Activated T-helper 1 cell treated with anti-CD3 and anti-CD28 coated beads, Interleukin-12 subunit alpha, Interleukin-12 subunit beta, Interleukin-2, Interleukin-4 antibody, amounts not matched to agents 30 ng/mL and 10 ng/mL and 1 ng/mL, durations not matched to agents 14 hours and 24 hours and 36 hours (primary cell): ENCODE data around the gene SNX10. TPM values are rescaled to one million over a fixed set of nuclear protein-coding genes. Genes with fewer than 3 reads are reported as not detected.

ENCODE experiments used
- DNase-seq: peaks from one replicate; pipeline ENCODE4 v3.0.0; 2021; ENCODE audit warnings: low spot score
- H3K27ac Mint-ChIP-seq: one replicate; pipeline ENCODE4 v1.8.0; 2021; ENCODE audit warnings: mild to moderate bottlenecking, mixed read lengths
- H3K27me3 Mint-ChIP-seq: one replicate; pipeline ENCODE4 v1.8.0; 2022; ENCODE audit warnings: mild to moderate bottlenecking, moderate library complexity, mixed read lengths; ENCODE audit not compliant: insufficient read depth
- H3K36me3 Mint-ChIP-seq: one replicate; pipeline ENCODE4 v1.8.0; 2021; ENCODE audit warnings: low read depth, mixed read lengths
- H3K4me1 Mint-ChIP-seq: one replicate; pipeline ENCODE4 v1.8.0; 2021; ENCODE audit warnings: low read depth, mixed read lengths
- H3K4me3 Mint-ChIP-seq: one replicate; pipeline ENCODE4 v1.8.0; 2021; ENCODE audit warnings: mild to moderate bottlenecking, moderate library complexity, mixed read lengths
- H3K9me3 Mint-ChIP-seq: one replicate; pipeline ENCODE4 v1.8.0; 2021; ENCODE audit warnings: mixed read lengths
- intact Hi-C: fragments of 100-400 bp; cut with micrococcal nuclease; formaldehyde crosslinking; loops from one replicate; pipeline ENCODE4 v1.15.1; 2024
- total RNA-seq: library from RNA; stranded (reverse); gene quantifications from 2 replicates; pipeline ENCODE4 v1.2.3, GENCODE V29; 2022

SNX10 gene
- total RNA-seq, 1 donor from 2014 or later, result 41.9 TPM

- Mint-ChIP-seq H3K27me3 (peaks cover 32% of the 10 kb centered on the region), H3K9me3 (no peaks in the 10 kb centered on the region), H3K4me1 (no peaks in the 10 kb centered on the region), H3K4me3 (no peak overlapping the region), H3K36me3 (no peaks in the 10 kb centered on the region), H3K27ac (no peak overlapping the region)
- no peak for DNase-seq
- intact Hi-C loops, result no loop called here
These were observed 118.2 kb downstream of the SNX10 start for GRCh38 chr7:26409661-26410547.

- no peaks in the 10 kb centered on the region for H3K36me3 Mint-ChIP-seq
- H3K27ac Mint-ChIP-seq, result no peak overlapping the region
- peaks cover 10% of the 10 kb centered on the region for H3K27me3 Mint-ChIP-seq
- intact Hi-C loops, result no loop called here
- DNase-seq, result no peak
- no peak overlapping the region for H3K4me3 Mint-ChIP-seq
- H3K4me1 Mint-ChIP-seq, result no peaks in the 10 kb centered on the region
- H3K9me3 Mint-ChIP-seq, result no peaks in the 10 kb centered on the region
These were observed 121.5 kb downstream of the SNX10 start for GRCh38 chr7:26413007-26413691.

GRCh38 chr7:26416004-26416403 lies 124.3 kb downstream of the SNX10 start:
- Mint-ChIP-seq H3K27me3 (peaks cover 12% of the 10 kb centered on the region), H3K27ac (no peak overlapping the region)

GRCh38 chr7:26417911-26418413 lies 126.3 kb downstream of the SNX10 start:
- Mint-ChIP-seq H3K4me3 (no peak overlapping the region), H3K27me3 (peaks cover 16% of the 10 kb centered on the region), H3K27ac (no peak overlapping the region), H3K4me1 (no peaks in the 10 kb centered on the region), H3K9me3 (no peaks in the 10 kb centered on the region), H3K36me3 (no peaks in the 10 kb centered on the region)
- intact Hi-C loops, result no loop called here
- no peak for DNase-seq

More at GRCh38 chr7:26416004-26416403, 124.3 kb downstream of the SNX10 start:
- Mint-ChIP-seq H3K4me1 (no peaks in the 10 kb centered on the region), H3K36me3 (no peaks in the 10 kb centered on the region), H3K4me3 (no peak overlapping the region), H3K9me3 (no peaks in the 10 kb centered on the region)
- intact Hi-C loops, result no loop called here
- DNase-seq, result no peak

GRCh38 chr7:26419198-26419597 lies 127.5 kb downstream of the SNX10 start:
- no peaks in the 10 kb centered on the region for H3K4me1 Mint-ChIP-seq
- H3K9me3 Mint-ChIP-seq, result no peaks in the 10 kb centered on the region
- H3K4me3 Mint-ChIP-seq, result no peak overlapping the region
- no peak overlapping the region for H3K27ac Mint-ChIP-seq
- DNase-seq, result no peak
- peaks cover 16% of the 10 kb centered on the region for H3K27me3 Mint-ChIP-seq
- intact Hi-C loops, result no loop called here
- H3K36me3 Mint-ChIP-seq, result no peaks in the 10 kb centered on the region

GRCh38 chr7:26420422-26421019 lies 128.9 kb downstream of the SNX10 start:
- intact Hi-C loops, result no loop called here
- H3K4me1 Mint-ChIP-seq, result no peaks in the 10 kb centered on the region
- H3K9me3 Mint-ChIP-seq, result no peaks in the 10 kb centered on the region
- no peaks in the 10 kb centered on the region for H3K36me3 Mint-ChIP-seq
- no peak overlapping the region for H3K4me3 Mint-ChIP-seq
- no peak overlapping the region for H3K27ac Mint-ChIP-seq
- no peak for DNase-seq
- H3K27me3 Mint-ChIP-seq, result peaks cover 14% of the 10 kb centered on the region

- no peak for DNase-seq
- no peak overlapping the region for H3K27ac Mint-ChIP-seq
- H3K4me1 Mint-ChIP-seq, result no peaks in the 10 kb centered on the region
- no peak overlapping the region for H3K4me3 Mint-ChIP-seq
- H3K9me3 Mint-ChIP-seq, result no peaks in the 10 kb centered on the region
- H3K36me3 Mint-ChIP-seq, result no peaks in the 10 kb centered on the region
- peaks cover 22% of the 10 kb centered on the region for H3K27me3 Mint-ChIP-seq
- intact Hi-C loops, result no loop called here
These were observed 131.1 kb downstream of the SNX10 start for GRCh38 chr7:26422761-26423160.

GRCh38 chr7:26423436-26423835 lies 131.8 kb downstream of the SNX10 start:
- no peaks in the 10 kb centered on the region for H3K4me1 Mint-ChIP-seq
- H3K27ac Mint-ChIP-seq, result no peak overlapping the region
- no peaks in the 10 kb centered on the region for H3K9me3 Mint-ChIP-seq
- no peak overlapping the region for H3K4me3 Mint-ChIP-seq
- intact Hi-C loops, result no loop called here
- no peaks in the 10 kb centered on the region for H3K36me3 Mint-ChIP-seq
- H3K27me3 Mint-ChIP-seq, result peaks cover 22% of the 10 kb centered on the region
- DNase-seq, result no peak

Other genes with a start within 250 kb of the SNX10 start
- gene NFE2L3, start 139.7 kb upstream of the SNX10 start, total RNA-seq, result 80.1 TPM in 2 replicates
- gene HNRNPA2B1, start 91.1 kb upstream of the SNX10 start, total RNA-seq, result 821 and 823 TPM in 2 replicates
- gene CBX3, start 90.1 kb upstream of the SNX10 start, total RNA-seq, result 284 and 298 TPM in 2 replicates